Breast epithelium (tissue), 4 donors: ENCODE measurements around the gene VENTX. TPM values are rescaled to one million over a fixed set of nuclear protein-coding genes. Genes with fewer than 3 reads are reported as not detected.

ENCODE experiments used
- DNase-seq, 2 donors: peaks; one replicate each; pipeline ENCODE4 v3.0.0-alpha.2; 2019; ENCODE audit warnings: low spot score in 2 of 2
- H3K27ac ChIP-seq, 2 donors: fragments of 200-600 bp; sonication (generic) in 1 of 2; one replicate each; pipeline ENCODE4 v1.5.1; 2016 to 2019; ENCODE audit warnings: mild to moderate bottlenecking in 1 of 2
- H3K27me3 ChIP-seq, 2 donors: fragments of 200-600 bp; sonication (generic) in 1 of 2; one replicate each; pipeline versions ENCODE4 v1.5.1 to v1.6.0; 2017 to 2019; ENCODE audit warnings: control low read depth in 1 of 2, mild to moderate bottlenecking in 1 of 2
- H3K36me3 ChIP-seq: fragments of 200-600 bp; one replicate; pipeline ENCODE4 v1.5.1; 2019
- H3K4me1 ChIP-seq, 2 donors: fragments of 200-600 bp; sonication (generic); one replicate each; pipeline ENCODE4 v1.5.1; 2016 to 2019; ENCODE audit warnings: control low read depth in 1 of 2
- H3K4me3 ChIP-seq, 3 donors: fragments of 200-600 bp; sonication (generic); 1 replicate in 2 of 3; 2 replicates in 1 of 3; pipeline ENCODE4 v1.5.1; 2016 to 2019; ENCODE audit warnings: mild to moderate bottlenecking in 3 of 3, moderate library complexity in 2 of 3
- H3K9me3 ChIP-seq, 2 donors: fragments of 200-600 bp; sonication (generic) in 1 of 2; one replicate each; pipeline ENCODE4 v1.5.1; 2016 to 2019; ENCODE audit warnings: control low read depth in 1 of 2
- POLR2A ChIP-seq: fragments of 450-650 bp; IDR thresholded peaks from one replicate; pipeline ENCODE4 v1.6.1; 2016; ENCODE audit warnings: antibody characterized with exemption, mild to moderate bottlenecking, moderate library complexity
- POLR2AphosphoS5 ChIP-seq, 3 donors: sonication (generic); formaldehyde crosslinking; IDR thresholded peaks; one replicate each; pipeline ENCODE4 v1.6.1; 2017; ENCODE audit warnings: antibody characterized with exemption in 3 of 3
- intact Hi-C: fragments of 100-400 bp; cut with DNase I; formaldehyde crosslinking; loops from one replicate; pipeline ENCODE4 v1.15.1; 2023; ENCODE audit warnings: low total_unique reads
- total RNA-seq, 3 donors: library from RNA; depleted of rRNA; stranded (reverse); fragments of >200 nt; gene quantifications; one replicate each; pipeline ENCODE4 v1.1.0, GENCODE V29; 2016
- TF ChIP-seq, protein P1 (sequence below), 3 donors: fragments of 450-650 bp; IDR thresholded peaks; one replicate each; pipeline ENCODE4 v1.5.1; 2016 to 2017; ENCODE audit warnings: antibody characterized with exemption in 3 of 3, mild to moderate bottlenecking in 3 of 3, moderate library complexity in 3 of 3

VENTX gene
- total RNA-seq, 3 donors from 2014 or later = 0.33 to 4.6 (median 0.73) TPM

DNA sequence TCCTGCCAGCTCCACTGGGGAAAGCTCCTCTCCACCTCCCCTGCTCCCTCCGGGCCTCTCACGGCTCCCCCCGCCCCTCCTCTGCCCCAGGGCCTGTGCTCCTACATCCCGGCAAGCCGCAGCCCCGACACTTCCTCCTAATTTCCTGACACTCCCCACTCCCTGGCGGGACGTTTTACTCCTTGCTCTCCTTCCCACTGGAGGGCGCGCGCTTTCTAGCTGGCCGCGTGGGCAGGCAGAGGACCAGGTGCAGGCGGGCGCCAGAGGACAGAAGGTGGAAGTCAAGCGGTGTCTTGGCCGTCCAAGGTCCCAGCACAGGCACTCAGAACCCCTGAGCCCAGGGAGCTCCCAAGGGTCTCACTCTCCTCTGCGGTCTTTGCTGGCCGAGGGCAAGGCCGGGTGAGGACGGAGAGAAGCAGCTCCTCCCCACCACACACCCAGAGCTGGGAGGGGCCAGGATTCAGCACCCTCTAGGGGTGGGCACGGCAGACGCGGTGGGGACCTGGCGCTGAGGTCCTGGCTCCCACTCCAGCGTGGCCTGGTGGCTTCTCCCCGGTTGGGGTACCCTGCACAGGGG is 19.9 kb downstream of the VENTX start:
- H3K27me3 ChIP-seq = no peaks in the 10 kb centered on the region
- peak overlapping the region; percentile 84 to 89 for H3K27ac ChIP-seq
- DNase-seq = peak; percentile 53 to 71
- H3K4me3 ChIP-seq = peak overlapping the region; percentile 4 to 58 (median 34)
- H3K4me1 ChIP-seq = peaks cover 14 to 15% of the 10 kb centered on the region in 2 donors
- TF ChIP-seq POLR2A (no peak), POLR2AphosphoS5 (IDR thresholded peaks at IDR 0.05) (peak in 2 of 3 donors; percentile 25 to 51)
- H3K9me3 ChIP-seq = no peaks in the 10 kb centered on the region
- H3K36me3 ChIP-seq = no peaks in the 10 kb centered on the region
- intact Hi-C loops = no loop called here

DNA sequence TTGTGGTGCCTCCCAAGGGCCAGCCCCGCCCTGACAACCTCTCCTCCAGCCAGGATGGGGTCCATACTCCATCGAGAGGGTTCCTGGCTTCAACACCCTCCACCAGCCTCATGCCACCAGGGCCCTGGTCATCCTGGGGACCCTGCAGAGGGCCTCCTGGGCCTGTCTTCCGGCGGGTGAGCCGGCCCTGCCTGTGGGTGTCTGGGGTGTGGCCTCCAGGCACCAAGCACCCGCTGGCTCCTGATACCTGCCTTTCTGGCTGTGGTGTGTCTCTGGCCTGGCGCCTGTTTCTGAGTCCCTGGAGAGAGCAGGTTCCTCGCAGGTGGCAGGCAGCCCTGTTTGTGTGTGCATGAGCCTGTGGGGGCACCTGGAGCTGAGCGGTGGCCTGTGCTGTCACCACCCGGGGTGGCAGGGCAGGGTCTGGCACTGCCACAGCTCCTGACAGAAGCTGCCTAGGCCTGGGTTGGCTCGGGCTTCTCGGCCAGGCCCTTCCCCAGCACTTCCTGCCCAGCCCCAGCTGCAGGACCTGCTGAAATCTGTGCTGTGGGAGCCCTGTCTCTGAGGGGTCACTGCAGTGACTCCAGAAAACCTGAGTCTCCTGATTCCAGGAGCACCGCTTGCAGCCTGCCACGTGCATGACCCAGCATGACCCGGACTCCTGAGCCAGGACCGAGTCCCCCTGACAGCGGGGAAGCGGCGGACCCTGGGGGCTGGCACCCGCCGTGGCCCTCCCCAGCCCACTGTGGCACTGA is 20.6 kb downstream of the VENTX start:
- H3K4me1 ChIP-seq = peaks cover 14 to 15% of the 10 kb centered on the region in 2 donors
- no peaks in the 10 kb centered on the region for H3K27me3 ChIP-seq
- TF ChIP-seq POLR2A (no peak), POLR2AphosphoS5 (IDR thresholded peaks at IDR 0.05) (no peak)
- TF ChIP-seq, protein P1, sequence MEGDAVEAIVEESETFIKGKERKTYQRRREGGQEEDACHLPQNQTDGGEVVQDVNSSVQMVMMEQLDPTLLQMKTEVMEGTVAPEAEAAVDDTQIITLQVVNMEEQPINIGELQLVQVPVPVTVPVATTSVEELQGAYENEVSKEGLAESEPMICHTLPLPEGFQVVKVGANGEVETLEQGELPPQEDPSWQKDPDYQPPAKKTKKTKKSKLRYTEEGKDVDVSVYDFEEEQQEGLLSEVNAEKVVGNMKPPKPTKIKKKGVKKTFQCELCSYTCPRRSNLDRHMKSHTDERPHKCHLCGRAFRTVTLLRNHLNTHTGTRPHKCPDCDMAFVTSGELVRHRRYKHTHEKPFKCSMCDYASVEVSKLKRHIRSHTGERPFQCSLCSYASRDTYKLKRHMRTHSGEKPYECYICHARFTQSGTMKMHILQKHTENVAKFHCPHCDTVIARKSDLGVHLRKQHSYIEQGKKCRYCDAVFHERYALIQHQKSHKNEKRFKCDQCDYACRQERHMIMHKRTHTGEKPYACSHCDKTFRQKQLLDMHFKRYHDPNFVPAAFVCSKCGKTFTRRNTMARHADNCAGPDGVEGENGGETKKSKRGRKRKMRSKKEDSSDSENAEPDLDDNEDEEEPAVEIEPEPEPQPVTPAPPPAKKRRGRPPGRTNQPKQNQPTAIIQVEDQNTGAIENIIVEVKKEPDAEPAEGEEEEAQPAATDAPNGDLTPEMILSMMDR (IDR thresholded peaks at IDR 0.05) = no peak
- H3K36me3 ChIP-seq = no peaks in the 10 kb centered on the region
- H3K4me3 ChIP-seq = peak overlapping the region in 2 of 3 donors; percentile 34 to 58
- peak in 1 of 2 donors; percentile 75 for DNase-seq
- H3K27ac ChIP-seq = peak overlapping the region; percentile 84 to 89
- intact Hi-C loops = no loop called here
- no peaks in the 10 kb centered on the region for H3K9me3 ChIP-seq

GRCh38 chr10:133258818-133259601 is 21.4 kb downstream of the VENTX start:
- Histone ChIP-seq H3K36me3 (no peaks in the 10 kb centered on the region), H3K27me3 (no peaks in the 10 kb centered on the region), H3K9me3 (no peaks in the 10 kb centered on the region), H3K4me3 (no peak overlapping the region), H3K27ac (peak overlapping the region; percentile 84 to 89), H3K4me1 (peaks cover 14 to 15% of the 10 kb centered on the region in 2 donors)
- TF ChIP-seq POLR2AphosphoS5 (IDR thresholded peaks at IDR 0.05) = peak; percentile 29 to 85 (median 66)
- TF ChIP-seq, protein P1 (IDR thresholded peaks at IDR 0.05) = no peak
- intact Hi-C loops = no loop called here
- DNase-seq = peak in 1 of 2 donors; percentile 89

DNA sequence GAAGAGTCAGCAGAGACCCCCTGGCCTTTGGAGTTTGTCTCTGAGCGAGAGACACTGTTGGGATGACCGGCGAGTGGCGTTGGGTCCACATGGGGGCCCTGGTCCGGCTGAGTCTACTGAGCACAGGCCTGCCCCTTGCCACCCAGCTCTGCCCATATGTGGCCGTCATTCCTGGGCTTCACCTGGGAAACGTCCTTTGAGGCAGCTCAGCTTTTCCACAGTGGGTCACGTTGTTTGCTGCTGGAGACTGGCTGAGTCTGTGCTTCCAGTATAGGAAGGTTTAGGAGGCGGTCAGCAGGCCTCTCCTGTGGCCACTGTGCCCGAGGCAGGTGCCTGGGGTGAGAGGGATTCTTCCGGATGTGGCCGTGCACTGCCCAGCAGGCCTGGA is 21.9 kb downstream of the VENTX start:
- peaks cover 14 to 15% of the 10 kb centered on the region in 2 donors for H3K4me1 ChIP-seq
- H3K4me3 ChIP-seq = no peak overlapping the region
- H3K27me3 ChIP-seq = no peaks in the 10 kb centered on the region
- no peaks in the 10 kb centered on the region for H3K36me3 ChIP-seq
- TF ChIP-seq POLR2A (no peak), POLR2AphosphoS5 (IDR thresholded peaks at IDR 0.05) (no peak)
- TF ChIP-seq, protein P1 (IDR thresholded peaks at IDR 0.05) = no peak
- no peak for DNase-seq
- H3K27ac ChIP-seq = peak overlapping the region; percentile 84 to 89
- no peaks in the 10 kb centered on the region for H3K9me3 ChIP-seq
- intact Hi-C loops = no loop called here

DNA sequence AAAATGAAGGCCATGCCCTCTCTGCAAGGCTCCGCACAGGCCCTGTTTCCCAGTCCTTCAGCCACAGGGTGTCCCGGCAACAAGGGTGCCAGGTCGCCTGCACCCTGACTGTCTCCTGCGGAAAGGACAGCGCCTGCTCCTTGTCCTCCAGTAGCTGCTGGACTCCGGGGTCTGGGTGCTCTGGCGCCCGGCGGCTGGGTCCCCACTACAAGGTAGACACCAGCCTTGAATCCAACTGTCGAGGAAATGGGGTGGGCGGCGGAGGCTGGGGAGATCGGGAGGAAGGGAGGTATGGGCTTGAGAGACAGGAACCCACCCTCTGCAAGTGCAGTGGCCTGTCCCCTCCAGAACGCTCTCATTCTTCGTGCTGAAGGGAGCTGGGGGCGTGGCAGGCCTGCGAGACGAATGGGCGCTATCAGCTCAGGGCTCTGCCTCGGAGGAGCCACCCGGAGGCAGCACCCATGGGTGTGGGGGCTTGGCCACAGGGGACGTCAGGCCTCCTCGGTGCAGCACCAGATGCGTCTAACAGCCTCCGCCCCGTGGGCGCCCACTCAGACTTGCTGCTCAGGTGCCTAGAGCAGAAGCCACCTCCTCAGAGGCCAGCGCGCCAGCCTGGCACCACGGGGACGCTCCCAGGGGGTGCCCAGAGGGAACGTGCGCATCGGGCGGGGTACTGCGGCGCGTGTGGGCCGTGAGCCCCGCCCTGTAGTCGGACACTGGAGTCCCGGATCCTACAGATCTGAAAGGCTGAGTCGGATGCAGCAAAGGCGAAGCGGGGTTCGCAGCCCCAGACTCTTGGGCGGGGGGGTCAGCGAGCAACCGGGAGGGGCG is 23.5 kb downstream of the VENTX start:
- intact Hi-C loops = no loop called here
- peak in 1 of 2 donors; percentile 46 for DNase-seq

More for the DNA sequence above, 23.5 kb downstream of the VENTX start:
- peaks cover 14 to 15% of the 10 kb centered on the region in 2 donors for H3K4me1 ChIP-seq
- peak overlapping the region; percentile 92 to 96 for H3K27ac ChIP-seq
- peak overlapping the region; percentile 76 to 98 (median 79) for H3K4me3 ChIP-seq
- H3K36me3 ChIP-seq = no peaks in the 10 kb centered on the region
- H3K27me3 ChIP-seq = no peaks in the 10 kb centered on the region
- TF ChIP-seq POLR2A = no peak
- TF ChIP-seq, protein P1 (IDR thresholded peaks at IDR 0.05) = no peak
- TF ChIP-seq POLR2AphosphoS5 (IDR thresholded peaks at IDR 0.05) = no peak
- no peaks in the 10 kb centered on the region for H3K9me3 ChIP-seq
